HCEC 1CT (cell line): ENCODE results near the gene GDPGP1.
"Not testable (repeated sequence)": the region's sequence is repeated elsewhere in the genome, so short reads cannot be mapped to it uniquely, and the experiment has no call there.

Source experiments
- DNase-seq: peaks from one replicate; pipeline ENCODE4 v3.0.0-alpha.2; 2017

The GDPGP1 gene, protein sequence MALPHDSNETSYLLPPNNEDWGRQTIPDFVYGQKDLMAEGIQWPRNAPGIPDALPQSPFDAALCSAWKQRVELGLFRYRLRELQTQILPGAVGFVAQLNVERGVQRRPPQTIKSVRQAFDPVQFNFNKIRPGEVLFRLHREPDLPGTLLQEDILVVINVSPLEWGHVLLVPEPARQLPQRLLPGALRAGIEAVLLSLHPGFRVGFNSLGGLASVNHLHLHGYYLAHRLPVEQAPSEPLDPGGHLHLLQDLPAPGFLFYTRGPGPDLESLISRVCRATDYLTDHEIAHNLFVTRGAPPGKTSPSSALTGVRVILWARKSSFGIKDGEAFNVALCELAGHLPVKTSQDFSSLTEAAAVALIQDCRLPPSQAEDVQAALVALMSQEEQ

DNA sequence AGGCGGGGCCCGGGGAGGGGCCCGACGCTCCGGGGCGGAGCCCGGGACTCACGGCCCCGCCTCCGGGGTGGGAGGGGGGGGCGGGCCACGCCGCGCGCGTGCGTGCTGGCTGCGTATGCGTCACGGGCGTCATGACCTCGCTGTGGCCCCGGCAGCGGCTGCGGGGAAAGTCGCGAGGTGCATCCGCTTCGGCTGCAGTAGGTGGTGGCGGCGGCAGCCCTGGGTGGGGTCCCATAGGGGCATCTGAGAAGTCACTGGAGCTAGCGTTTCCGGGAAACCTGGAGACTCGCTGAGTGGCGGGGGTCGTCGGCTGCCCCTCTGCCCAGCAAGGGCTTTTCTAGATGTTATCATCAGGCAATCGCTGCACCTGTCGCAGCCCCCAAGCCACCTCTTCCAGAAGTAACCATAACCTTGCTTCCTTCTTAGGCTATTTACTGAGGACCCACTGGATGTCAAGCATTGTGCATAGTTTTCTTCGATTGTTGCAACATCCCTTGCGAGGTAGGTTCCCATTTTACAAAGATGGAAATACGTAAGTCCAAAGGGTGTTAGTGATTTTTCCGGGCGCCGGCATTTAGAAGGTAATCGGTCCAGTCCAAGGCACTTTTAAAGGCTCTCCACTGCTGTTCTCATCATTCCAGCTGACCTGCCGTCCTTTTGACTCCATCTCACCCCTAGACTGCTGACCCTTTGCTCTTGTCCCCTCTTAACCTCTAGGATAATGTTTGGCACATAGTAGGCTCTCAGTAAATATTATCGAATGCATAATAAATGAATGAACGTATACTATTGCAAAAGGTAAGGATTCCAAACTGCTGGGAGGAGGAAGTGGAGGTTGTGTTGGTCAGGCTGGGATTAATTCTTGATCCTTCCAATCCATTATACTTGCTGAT is at the start of gene GDPGP1:
Gene GDPGP1, plus strand, starts transcription at position 114 of the 893 bp plus-strand sequence. CDS start 6,700 bp downstream, outside the sequence.
- no peak for DNase-seq

DNA sequence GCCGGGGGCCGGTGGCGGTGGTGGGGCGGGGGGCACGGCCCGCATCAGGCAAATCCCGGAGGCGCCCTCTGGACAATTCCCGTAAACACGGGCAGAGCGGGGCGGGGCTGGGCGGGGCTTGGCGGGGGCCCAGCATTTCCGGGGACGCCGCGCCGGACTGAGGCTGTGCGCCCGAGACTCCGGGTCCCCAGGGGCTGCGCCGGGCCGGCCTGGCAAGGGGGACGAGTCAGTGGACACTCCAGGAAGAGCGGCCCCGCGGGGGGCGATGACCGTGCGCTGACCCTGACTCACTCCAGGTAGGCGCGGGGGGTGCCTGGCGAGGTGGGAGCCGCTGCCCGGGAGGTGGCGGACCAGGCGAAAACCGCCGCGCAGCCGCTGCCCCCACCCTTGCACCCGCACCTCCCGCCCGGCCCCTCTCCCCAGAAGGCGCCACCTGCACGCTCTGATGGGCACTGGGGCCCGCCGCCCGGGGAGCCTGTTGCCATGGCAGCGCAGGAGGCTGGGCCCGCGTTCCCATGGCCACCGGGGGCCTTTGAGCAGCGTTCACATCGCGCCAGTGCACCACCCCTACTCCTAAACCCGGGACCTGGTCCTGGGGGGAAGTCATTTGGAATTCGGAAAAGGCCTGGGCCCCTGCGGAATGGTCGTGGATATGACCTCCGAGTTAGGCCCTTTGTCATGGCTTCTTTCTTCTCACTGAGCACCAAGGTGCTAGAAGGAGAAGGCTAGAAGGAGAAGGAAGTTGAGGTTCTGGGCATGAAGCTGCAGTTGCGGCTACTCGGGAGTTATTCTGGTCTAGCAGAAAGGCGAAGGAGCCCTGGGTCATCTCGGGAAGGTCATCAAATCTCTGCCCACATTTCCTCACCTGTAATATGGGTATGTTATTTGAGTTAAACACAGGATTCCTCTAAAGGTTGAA is 49.0 kb upstream of the GDPGP1 start:
- peak; percentile 22 for DNase-seq

DNA sequence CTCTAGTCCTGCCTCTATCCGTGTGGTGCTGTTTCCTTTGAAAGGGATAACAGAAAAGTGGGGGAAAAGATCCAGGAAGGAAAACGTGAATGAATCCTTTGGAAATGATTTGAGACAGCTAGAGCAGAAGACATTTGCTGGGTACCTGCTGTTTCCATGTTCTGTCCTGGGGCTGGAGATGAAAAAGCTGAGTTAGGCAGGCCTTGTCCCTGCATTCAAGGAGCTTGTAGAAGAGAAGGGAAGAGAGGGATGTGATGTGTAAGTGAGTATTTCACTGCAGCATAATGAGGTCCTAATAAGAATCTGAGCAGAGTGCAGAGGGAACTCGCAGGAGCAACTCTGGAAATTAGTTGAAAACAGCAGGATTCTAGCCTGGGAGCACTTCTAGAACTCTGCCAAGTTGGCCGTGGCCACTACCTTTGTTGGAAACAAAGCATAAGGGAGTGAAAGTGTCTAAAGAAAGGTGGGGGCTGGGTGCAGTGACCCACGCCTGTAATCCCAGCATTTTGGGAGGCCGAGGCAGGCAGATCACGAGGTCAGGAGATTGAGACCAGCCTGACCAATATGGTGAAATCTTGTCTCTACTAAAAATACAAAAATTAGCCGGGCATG is 46.6 kb upstream of the GDPGP1 start:
- DNase-seq, result no peak

DNA sequence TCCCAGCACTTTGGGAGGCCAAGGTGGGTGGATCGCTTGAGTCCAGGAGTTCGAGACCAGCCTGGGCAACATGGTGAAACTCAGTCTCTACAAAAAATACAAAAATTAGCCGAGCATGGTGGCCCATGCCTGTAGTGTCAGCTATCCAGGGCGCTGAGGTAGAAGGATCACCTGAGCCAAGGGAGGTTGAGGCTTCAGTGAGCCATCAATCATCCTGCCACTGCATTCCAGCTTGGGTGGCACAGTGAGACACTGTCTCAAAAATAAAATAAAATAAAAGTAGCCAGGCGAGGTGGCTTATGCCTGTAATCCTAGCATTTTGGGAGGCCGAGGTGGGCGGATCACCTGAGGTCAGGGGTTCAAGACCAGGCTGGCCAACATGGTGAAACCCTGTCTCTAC is 45.9 kb upstream of the GDPGP1 start:
- not testable (repeated sequence) for DNase-seq

DNA sequence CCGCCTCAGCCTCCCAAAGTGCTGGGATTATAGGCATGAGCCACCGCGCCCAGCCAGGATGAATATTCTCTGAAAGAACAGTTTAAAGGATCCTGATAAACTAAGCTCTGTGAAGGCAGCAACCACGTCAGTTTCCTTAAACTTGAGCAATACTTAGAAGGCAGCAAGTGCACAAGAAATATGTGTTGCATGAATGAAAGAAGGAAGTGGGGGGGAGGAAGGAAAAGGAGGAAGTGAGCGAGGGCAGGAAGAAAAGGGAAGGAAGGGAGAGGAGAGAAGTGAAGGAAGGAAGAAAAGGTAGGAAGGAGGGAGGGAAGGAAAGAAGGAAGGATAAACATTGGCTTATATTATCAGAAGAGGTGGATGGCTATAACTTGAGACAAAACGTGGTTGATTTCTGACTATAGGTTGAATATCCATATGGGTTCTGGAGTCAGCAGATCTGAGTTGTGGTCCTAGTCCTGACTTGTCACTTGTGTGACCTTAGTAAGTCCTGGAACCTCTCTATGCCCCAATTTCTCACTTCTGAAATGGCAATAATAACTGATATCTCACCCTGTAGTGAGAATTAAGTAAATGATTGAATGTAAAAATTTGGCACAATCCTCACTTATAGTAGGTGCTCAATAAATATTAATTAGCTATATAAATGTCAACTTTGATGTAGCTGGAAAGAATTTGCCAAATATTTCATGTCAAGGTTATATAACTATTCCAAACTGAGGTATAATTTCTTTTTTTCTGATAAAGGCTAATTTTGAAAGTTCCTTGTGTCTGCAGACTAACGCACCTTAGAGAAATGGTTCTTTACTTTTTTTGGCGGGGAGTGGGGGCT is 44.9 kb upstream of the GDPGP1 start:
- DNase-seq, result no peak

DNA sequence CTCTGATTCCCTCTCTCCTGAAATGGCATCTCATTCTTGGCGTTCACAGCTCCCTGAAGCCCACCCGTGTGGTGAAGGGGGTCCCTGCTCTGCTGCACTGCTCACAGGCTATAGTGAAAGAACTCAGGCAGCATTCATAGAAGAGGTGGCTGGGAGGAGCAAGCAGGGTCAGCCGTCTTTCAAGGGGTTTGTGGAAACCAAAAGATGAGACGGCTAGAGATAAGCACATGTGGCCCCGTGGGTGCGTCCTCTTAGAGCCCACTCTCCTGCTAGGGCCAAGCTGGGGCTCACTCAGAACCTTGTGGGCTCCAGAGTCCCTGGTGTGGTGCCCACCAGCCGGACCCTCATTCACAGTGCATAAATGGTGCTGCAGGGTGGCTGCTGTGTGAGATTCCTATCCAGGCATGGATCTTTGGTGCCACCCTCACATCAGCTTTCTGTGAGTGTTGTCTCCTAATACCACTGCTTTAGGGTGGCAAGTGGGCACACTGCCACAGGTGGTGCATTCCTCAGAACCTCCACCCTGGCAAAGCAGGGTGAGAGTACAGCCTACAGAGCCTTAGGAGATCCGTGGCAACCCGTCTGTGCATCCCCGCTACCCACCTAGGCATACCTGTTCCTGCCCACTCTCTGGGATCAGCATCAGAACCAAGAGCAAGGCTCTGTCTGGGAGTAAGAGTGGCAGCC is 44.1 kb upstream of the GDPGP1 start:
- DNase-seq, result no peak

DNA sequence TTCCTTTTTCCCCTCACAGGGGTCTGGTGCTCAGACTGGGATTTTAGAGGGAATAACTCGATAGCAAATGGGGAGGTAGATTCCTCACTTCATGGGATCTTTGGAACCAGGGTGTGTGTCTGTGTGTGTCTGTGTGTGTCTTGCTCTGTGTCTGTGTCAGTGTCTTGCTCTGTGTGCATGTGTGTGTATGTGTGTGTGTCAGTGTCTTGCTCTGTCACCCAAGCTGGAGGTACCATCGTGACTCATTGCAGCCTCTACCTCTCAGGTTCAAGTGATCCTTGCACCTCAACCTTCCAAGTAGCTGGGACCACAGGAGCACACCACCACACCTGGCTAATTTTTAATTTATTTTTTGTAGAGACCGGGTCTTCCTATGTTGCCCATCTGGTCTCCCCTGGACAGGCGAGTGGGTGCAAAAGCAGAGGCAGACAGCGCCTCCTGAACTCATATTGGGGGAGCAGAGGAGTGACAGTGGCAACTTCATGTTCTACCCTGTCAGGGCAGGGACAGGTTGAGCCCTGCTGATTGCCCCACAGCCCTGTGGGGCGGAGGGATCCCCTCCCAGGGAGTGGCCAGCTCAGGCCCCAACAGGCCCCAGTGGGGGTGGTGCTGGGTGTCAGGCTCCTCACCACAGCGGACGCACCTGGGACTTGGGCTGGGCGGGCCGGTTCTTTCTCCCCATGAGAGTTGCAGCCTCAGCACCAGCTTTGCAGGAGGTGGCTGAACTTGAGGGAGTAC is 43.2 kb upstream of the GDPGP1 start:
- no peak for DNase-seq

DNA sequence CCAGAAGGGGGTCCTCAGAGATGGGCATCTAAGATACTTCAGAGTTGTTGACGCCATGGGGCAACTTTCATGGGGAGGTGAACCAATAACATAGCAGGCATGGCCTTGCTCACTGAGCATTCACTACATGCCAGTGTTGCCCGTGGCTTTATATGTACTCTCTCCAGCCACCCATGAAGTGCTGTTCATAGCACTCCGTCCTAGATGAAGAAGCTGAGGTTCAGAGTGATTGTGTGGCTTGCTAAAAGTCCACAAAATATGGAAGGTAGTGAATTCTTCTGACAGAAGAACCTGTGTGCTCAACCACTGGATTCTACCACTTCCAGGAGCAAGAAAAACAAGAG is 42.7 kb upstream of the GDPGP1 start:
- no peak for DNase-seq

DNA sequence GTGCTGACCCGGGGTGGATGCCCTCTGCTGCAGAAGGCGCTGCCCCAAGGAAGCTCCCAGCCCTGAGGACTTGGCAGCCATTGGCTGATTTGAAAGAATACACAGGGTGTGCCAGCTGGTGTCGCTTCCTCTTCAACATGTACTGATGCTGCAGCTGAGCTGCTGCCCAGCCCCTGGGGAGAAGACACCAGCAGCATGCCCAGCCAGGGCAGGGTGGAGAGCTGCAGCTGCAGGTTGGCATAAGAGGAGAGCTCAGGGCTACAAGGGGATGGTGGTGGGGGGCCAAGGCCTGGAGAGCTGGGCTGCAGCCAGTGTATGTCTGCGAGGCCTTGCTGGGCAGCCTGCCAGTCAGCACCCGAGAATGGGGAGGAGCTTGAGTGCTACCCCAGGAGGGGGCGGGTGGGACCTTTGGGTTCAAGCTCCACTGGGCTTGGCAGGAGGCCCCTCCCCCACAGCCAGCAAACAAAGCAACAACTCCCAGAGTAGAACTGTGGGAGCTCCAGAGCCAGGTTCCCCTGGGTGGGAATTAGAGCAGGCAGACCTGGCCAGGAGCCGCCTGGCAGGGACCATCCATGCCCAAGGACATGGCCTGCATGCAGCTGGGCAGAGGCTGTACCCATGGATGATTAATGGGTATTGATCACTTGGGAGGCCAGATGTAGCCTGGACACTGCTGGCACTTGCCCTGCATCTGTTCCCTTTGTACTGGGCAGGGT is 42.1 kb upstream of the GDPGP1 start:
- no peak for DNase-seq

DNA sequence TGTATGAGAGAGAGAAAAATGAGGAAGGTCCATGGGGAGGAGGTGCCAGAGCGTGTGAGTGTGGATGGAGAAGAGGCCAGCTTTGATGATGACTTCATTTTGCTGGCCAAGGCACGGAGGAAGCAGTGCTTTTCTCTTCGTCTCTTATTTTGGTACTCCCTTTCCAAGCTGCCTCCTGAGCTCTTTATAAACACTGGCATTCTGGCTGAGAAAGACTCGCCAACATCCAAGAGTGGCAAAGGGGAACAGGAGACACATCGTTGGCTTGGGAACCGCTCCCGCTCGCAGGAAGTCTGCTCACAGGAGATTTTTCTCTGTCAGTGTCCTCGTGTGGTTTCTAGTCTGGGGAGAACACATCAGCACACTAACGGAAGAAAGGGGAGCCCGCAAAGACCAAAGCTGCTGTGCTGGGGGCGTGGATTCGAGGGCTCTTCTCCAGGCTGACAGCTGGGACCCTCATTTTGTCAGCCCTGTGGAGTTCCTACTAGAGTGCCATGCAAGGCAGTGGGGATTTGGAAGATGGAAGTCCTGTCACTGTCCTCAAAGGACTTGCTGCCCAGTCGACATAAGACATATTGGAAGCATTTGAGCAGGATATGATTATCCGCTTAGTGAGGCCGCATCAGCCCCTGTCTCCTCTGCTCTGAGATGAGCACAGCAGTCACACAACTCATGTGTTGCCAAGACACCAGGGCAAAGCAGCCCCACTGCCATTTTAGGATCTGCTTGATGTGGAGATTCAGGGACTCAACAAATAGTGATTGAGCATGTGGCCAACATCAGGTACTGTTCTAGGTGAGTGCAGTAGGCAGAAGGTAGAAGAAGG is 40.8 kb upstream of the GDPGP1 start:
- DNase-seq, result no peak

DNA sequence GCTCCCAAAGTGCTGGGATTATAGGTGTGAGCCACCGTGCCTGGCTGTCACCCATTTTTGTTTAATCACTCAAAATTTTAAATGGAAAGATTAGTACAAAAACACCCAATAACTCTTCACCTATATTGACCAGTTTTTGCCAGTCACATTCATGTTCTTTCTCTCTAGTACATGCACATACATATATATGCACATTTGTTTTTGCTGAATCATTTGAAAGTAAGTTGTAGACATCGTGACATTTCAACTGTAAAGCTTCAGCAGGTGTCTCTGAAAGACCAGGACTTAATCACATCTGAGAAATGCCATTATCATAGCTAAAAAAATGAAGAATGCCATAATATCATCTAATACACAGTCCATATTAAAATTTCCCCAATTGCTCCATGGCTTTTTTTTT is 39.4 kb upstream of the GDPGP1 start:
- no peak for DNase-seq

DNA sequence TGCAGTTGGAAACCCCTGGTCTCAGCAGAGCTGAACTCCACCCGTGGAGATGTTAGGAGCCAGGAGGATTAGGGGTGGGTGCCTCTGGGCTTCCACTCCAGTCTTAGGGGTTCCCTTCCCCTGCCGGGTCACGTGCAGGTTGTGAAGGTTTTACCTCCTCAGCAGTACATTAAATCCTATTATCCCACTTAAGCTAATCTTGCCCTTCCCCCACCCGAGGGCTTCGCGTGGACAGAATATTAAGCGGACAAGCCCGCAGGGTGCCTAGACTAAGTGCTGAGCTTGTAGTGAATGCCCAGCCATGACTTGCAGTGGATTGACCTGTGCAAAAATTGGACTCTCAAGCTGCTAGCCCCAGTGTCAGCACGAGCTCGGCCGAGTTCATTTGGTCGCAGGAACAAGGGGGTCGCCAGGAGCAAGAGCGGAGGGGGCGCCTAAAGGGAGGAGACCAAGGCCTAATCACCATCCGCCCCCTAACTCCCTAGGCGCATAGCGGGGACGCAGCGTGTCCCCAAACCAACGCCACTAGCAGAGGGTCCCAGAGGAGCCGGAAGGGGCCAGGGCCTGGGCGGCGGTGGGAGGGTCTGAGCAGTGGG is 33.4 kb upstream of the GDPGP1 start:
- DNase-seq, result no peak

DNA sequence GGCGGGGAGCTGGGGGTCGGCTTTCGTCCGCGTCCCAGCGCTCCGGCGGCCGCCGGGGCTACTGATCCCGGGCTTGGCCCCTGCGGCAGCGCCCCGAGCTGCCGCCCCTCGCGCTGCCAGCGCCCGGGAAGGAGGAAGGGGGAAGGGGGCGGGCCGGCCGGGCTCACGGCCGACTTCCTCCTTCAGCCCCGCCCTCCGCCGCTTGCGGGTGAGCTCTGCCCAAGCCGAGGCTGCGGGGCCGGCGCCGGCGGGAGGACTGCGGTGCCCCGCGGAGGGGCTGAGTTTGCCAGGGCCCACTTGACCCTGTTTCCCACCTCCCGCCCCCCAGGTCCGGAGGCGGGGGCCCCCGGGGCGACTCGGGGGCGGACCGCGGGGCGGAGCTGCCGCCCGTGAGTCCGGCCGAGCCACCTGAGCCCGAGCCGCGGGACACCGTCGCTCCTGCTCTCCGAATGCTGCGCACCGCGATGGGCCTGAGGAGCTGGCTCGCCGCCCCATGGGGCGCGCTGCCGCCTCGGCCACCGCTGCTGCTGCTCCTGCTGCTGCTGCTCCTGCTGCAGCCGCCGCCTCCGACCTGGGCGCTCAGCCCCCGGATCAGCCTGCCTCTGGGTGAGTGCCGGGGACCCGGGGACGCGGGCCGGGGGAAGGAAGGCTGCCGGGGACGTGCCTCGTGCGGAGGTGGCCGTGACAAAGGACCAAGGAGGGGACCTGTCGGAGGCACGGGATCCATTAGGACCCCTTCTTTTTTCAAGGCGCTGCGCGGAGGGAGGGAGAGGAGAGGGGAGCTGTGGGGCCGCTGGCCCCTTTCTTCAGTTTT is 32.7 kb upstream of the GDPGP1 start, which contains the start of gene SEMA4B:
Gene SEMA4B, plus strand, starts transcription at position 201 of the 814 bp plus-strand sequence. Its CDS starts 249 bp downstream, at position 450.
- peak; percentile 39 for DNase-seq

DNA sequence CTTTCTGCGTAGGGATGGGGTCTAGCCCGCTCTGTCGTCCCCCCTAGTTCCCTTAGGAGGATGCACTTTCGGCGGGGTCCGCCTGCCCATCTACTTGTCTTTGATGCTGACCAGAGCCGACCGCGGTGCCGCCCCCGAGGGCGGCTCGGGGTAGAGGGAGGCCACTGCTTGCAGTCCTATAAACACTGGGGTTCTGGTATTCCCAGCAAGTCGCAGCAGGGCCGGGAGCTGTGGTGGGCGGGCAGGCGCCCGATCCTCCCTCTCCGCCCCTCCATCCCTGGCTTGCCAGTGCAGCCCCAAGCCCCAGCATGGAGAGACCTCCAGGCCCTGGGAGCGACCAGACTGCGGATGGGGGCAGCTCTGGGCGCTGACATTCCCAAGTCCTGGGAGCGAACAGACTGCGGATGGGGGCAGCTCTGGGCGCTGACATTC is 32.0 kb upstream of the GDPGP1 start:
- no peak for DNase-seq

DNA sequence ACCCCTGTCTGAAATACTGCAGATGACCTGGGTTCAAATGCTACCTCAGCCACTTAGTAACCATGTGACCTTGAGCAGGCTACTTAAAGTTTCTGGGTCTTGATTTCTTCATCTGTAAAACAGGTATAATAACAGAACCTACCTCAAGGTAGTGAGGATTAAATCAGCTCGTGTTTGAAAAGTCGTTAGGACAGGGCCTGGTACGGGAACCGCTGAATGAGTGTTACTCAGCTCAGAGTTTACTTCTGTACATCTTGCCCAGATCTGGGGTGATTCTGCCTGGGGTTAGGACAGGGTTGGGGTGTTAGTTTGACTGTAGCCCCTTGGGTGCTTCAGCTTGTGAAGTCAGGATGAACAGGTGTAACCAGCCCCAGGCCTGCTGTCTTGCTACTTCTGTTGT is 31.1 kb upstream of the GDPGP1 start:
- DNase-seq, result no peak

DNA sequence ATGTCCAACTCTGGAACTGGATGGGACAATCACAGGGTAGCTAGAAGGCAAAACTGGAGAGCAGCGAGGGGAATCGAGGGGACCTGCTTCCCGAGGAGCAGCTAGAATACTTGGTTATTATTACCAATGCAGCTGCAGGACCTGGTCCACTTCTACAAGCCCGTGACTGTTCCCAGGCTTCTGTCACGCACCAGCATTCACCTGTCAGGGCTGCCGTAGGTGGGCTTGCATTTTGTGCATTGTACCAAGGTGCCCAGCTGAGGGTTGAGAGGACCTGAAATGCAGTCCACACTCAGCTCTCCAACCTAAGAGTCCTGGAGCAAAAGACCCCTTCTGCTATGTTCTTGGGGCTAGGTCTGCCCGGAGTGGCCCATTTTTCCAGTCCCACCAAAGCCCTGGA is 30.5 kb upstream of the GDPGP1 start:
- no peak for DNase-seq

DNA sequence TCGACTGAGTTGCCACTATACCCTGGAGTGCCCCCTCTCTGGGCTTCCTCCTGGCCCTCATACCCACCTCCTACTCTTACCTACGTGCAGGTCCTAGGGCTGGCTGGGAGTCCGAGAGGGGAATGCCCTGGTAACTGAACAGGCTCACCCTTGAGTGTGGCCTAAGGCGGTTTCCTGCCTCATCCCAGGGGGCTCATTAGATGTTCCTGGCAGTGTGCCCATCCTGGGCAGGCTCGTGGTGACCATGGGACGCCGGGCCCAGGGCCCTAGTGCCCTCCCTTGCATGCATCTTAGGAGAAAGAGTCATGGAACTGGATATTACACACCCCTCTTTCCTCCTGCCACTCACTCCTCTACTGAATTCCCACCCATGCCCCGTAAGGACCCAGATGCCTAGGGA is 30.1 kb upstream of the GDPGP1 start:
- DNase-seq, result no peak
